Breast epithelium (tissue), 4 donors: ENCODE data around the gene PHF21B. TPM values are rescaled to one million over a fixed set of nuclear protein-coding genes. Genes with fewer than 3 reads are reported as not detected.

Source experiments
- DNase-seq, 2 donors: peaks; one replicate each; pipeline ENCODE4 v3.0.0-alpha.2; 2019; ENCODE audit warnings: low spot score in 2 of 2
- H3K27ac ChIP-seq, 2 donors: fragments of 200-600 bp; sonication (generic) in 1 of 2; one replicate each; pipeline ENCODE4 v1.5.1; 2016 to 2019; ENCODE audit warnings: mild to moderate bottlenecking in 1 of 2
- H3K27me3 ChIP-seq, 2 donors: fragments of 200-600 bp; sonication (generic) in 1 of 2; one replicate each; pipeline versions ENCODE4 v1.5.1 to v1.6.0; 2017 to 2019; ENCODE audit warnings: control low read depth in 1 of 2, mild to moderate bottlenecking in 1 of 2
- H3K36me3 ChIP-seq: fragments of 200-600 bp; one replicate; pipeline ENCODE4 v1.5.1; 2019
- H3K4me1 ChIP-seq, 2 donors: fragments of 200-600 bp; sonication (generic); one replicate each; pipeline ENCODE4 v1.5.1; 2016 to 2019; ENCODE audit warnings: control low read depth in 1 of 2
- H3K4me3 ChIP-seq, 3 donors: fragments of 200-600 bp; sonication (generic); 1 replicate in 2 of 3; 2 replicates in 1 of 3; pipeline ENCODE4 v1.5.1; 2016 to 2019; ENCODE audit warnings: mild to moderate bottlenecking in 3 of 3, moderate library complexity in 2 of 3
- H3K9me3 ChIP-seq, 2 donors: fragments of 200-600 bp; sonication (generic) in 1 of 2; one replicate each; pipeline ENCODE4 v1.5.1; 2016 to 2019; ENCODE audit warnings: control low read depth in 1 of 2
- POLR2A ChIP-seq: fragments of 450-650 bp; IDR thresholded peaks from one replicate; pipeline ENCODE4 v1.6.1; 2016; ENCODE audit warnings: antibody characterized with exemption, mild to moderate bottlenecking, moderate library complexity
- POLR2AphosphoS5 ChIP-seq, 3 donors: sonication (generic); formaldehyde crosslinking; IDR thresholded peaks; one replicate each; pipeline ENCODE4 v1.6.1; 2017; ENCODE audit warnings: antibody characterized with exemption in 3 of 3
- intact Hi-C: fragments of 100-400 bp; cut with DNase I; formaldehyde crosslinking; loops from one replicate; pipeline ENCODE4 v1.15.1; 2023; ENCODE audit warnings: low total_unique reads
- total RNA-seq, 3 donors: library from RNA; depleted of rRNA; stranded (reverse); fragments of >200 nt; gene quantifications; one replicate each; pipeline ENCODE4 v1.1.0, GENCODE V29; 2016
- TF ChIP-seq, protein P1 (sequence below), 3 donors: fragments of 450-650 bp; IDR thresholded peaks; one replicate each; pipeline ENCODE4 v1.5.1; 2016 to 2017; ENCODE audit warnings: antibody characterized with exemption in 3 of 3, mild to moderate bottlenecking in 3 of 3, moderate library complexity in 3 of 3

Gene PHF21B
- total RNA-seq, 3 donors from 2014 or later, result 3.6 to 4.1 TPM; not detected in 1

DNA sequence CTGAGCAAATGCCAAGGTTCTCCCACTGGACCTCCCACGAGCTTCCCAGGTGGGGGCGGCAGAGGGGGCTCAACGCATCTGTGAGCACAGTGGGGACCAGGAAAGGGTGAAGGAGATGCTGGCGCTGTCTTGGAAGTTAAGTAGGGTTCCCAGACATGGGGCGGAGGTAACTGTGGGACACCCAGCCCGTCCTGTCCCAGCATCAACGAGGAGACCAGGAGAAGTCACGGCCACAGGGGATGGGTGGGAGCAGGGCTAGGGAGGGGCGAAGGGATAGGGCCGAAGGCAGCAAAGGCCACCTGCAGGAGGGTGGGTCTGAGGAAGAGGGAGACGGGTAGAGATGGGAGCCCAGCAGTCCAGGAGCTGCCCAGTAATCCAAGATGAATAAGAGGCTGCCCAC is 70.4 kb downstream of the PHF21B start:
- intact Hi-C loops, result no loop called here
- Histone ChIP-seq H3K9me3 (no peaks in the 10 kb centered on the region), H3K27ac (no peak overlapping the region), H3K27me3 (peaks cover 0 to 4% of the 10 kb centered on the region in 2 donors), H3K4me3 (no peak overlapping the region), H3K36me3 (no peaks in the 10 kb centered on the region), H3K4me1 (no peaks in the 10 kb centered on the region)
- no peak for DNase-seq
- TF ChIP-seq POLR2A (no peak), POLR2AphosphoS5 (IDR thresholded peaks at IDR 0.05) (no peak)
- TF ChIP-seq, protein P1, sequence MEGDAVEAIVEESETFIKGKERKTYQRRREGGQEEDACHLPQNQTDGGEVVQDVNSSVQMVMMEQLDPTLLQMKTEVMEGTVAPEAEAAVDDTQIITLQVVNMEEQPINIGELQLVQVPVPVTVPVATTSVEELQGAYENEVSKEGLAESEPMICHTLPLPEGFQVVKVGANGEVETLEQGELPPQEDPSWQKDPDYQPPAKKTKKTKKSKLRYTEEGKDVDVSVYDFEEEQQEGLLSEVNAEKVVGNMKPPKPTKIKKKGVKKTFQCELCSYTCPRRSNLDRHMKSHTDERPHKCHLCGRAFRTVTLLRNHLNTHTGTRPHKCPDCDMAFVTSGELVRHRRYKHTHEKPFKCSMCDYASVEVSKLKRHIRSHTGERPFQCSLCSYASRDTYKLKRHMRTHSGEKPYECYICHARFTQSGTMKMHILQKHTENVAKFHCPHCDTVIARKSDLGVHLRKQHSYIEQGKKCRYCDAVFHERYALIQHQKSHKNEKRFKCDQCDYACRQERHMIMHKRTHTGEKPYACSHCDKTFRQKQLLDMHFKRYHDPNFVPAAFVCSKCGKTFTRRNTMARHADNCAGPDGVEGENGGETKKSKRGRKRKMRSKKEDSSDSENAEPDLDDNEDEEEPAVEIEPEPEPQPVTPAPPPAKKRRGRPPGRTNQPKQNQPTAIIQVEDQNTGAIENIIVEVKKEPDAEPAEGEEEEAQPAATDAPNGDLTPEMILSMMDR (IDR thresholded peaks at IDR 0.05), result no peak

DNA sequence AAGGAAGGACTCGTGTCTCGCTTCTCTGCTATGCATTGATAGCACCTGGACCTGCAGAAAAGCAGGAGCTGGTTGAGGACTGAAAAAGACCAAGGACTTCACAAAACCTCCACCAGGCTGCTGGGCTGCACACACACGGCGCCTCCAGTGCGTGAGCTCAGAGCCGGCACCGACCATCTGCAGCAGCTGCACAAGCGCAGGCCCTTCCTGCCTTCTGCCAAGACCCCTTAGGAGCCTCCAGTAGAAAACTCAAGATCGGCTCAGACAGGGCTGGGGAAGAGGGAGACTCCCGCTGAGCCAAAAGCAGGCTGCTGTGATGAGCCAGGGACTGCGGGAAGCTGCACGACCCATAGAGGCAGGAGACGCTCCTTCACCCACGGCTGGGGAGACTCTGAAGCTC is 70.9 kb downstream of the PHF21B start:
- no peak for DNase-seq

DNA sequence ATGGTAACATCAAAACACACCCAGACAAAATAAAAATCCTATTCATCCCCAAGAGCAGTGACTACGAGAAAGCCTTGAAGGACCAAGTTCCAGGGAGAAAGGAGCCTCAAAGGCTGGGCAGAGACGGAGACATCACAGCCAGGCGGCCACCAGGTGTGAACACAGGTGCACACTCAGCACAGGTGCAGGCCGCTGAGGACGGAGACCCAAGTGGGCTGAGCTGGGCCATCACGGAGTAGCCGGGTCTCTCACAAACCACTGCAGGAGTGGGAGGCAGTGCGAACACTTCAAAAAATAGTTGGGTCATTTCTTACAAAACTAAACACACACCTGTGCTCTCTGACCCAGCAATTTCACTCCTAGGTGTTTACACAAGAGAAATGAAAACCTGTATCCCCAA is 72.6 kb downstream of the PHF21B start:
- Histone ChIP-seq H3K27me3 (peaks cover 0 to 4% of the 10 kb centered on the region in 2 donors), H3K27ac (no peak overlapping the region)

More for the DNA sequence above, 70.9 kb downstream of the PHF21B start:
- no peaks in the 10 kb centered on the region for H3K4me1 ChIP-seq
- no peak overlapping the region for H3K27ac ChIP-seq
- no peak overlapping the region for H3K4me3 ChIP-seq
- H3K36me3 ChIP-seq, result no peaks in the 10 kb centered on the region
- intact Hi-C loops, result no loop called here
- H3K9me3 ChIP-seq, result no peaks in the 10 kb centered on the region
- TF ChIP-seq, protein P1 (IDR thresholded peaks at IDR 0.05), result no peak
- TF ChIP-seq POLR2A (no peak), POLR2AphosphoS5 (IDR thresholded peaks at IDR 0.05) (no peak)
- H3K27me3 ChIP-seq, result peaks cover 0 to 4% of the 10 kb centered on the region in 2 donors

DNA sequence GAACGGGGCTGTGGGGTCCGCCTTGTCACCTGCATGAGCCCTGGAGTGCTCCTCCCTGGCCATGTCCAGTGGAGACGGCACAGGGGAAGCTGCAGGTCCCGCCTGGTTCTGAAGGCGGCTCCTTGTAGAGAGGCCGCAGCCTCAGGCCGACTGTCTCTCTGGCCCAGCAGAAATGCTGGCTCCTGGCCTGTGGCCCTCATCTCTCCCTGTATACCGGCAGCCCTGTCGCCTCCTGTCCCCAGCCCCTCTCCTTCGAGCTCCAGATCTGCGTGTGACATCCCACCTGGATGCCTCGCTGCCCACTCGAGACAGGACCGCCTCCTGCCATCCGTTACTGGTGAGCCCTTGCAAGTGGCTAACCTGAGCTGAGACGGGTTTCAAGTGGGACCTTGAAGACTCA is 73.6 kb downstream of the PHF21B start:
- Histone ChIP-seq H3K9me3 (no peaks in the 10 kb centered on the region), H3K27me3 (no peaks in the 10 kb centered on the region), H3K36me3 (no peaks in the 10 kb centered on the region), H3K4me3 (no peak overlapping the region), H3K27ac (no peak overlapping the region), H3K4me1 (no peaks in the 10 kb centered on the region)
- DNase-seq, result no peak
- intact Hi-C loops, result no loop called here
- TF ChIP-seq, protein P1 (IDR thresholded peaks at IDR 0.05), result no peak
- TF ChIP-seq POLR2AphosphoS5 (IDR thresholded peaks at IDR 0.05), result no peak

More for the DNA sequence above, 72.6 kb downstream of the PHF21B start:
- Histone ChIP-seq H3K36me3 (no peaks in the 10 kb centered on the region), H3K9me3 (no peaks in the 10 kb centered on the region), H3K4me3 (no peak overlapping the region), H3K4me1 (no peaks in the 10 kb centered on the region)
- intact Hi-C loops, result no loop called here
- no peak for DNase-seq
- TF ChIP-seq, protein P1 (IDR thresholded peaks at IDR 0.05), result no peak
- TF ChIP-seq POLR2A, result no peak
- TF ChIP-seq POLR2AphosphoS5 (IDR thresholded peaks at IDR 0.05), result no peak

- H3K27ac ChIP-seq, result no peak overlapping the region
- no peak for DNase-seq
- TF ChIP-seq, protein P1 (IDR thresholded peaks at IDR 0.05), result no peak
- H3K9me3 ChIP-seq, result no peaks in the 10 kb centered on the region
- H3K36me3 ChIP-seq, result no peaks in the 10 kb centered on the region
- H3K4me1 ChIP-seq, result no peaks in the 10 kb centered on the region
- H3K27me3 ChIP-seq, result no peaks in the 10 kb centered on the region
- H3K4me3 ChIP-seq, result no peak overlapping the region
- intact Hi-C loops, result no loop called here
Measured at GRCh38 chr22:44935724-44936123, 74.1 kb downstream of the PHF21B start.
